ENCODE measurements around the gene PSEN1. TPM values are rescaled to one million over a fixed set of nuclear protein-coding genes. Genes with fewer than 3 reads are reported as not detected.

PSEN1 gene
- total RNA-seq, 1 experiment from 2014 or later: 39.3 TPM

DNA sequence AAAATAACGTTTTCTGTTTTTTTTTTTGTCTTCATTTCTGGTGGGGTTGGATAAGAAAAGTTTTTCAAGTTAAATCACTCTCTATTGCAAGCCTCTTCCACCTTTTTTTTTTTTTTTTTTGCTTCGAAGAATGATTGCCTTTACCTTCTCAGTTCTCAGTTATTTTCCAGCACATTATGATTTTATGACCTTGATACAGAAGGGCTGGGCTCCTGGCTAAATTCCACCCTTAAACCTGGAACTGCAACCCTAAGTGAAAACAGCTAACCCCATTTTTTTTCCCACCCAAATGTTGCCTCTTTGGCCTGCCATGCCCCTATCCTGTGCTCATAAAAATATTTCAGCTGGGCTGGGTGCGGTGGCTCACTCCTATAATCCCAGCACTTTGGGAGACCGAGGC is 31.4 kb downstream of the PSEN1 start:
- Histone ChIP-seq H3K4me1 (ENCODE audit: control insufficient read depth, insufficient read depth, low read length) (no peaks in the 10 kb centered on the region), H3K36me3 (ENCODE audit: control insufficient read depth, insufficient read depth, low read length) (peaks cover 3% of the 10 kb centered on the region; the same call in 1 of the 2 replicates), H3K4me3 (ENCODE audit: low read depth in 2 of 2, low read length in 2 of 2) (no peak overlapping the region), H3K9me3 (ENCODE audit: control insufficient read depth, insufficient read depth, low read depth, low read length) (no peaks in the 10 kb centered on the region), H3K27me3 (ENCODE audit: control insufficient read depth, insufficient read depth, low read length) (no peaks in the 10 kb centered on the region), H3K27ac (ENCODE audit: low read length) (no peak overlapping the region)
- ATAC-seq (no peak), DNase-seq (ENCODE audit: low read depth, low spot score) (no peak)
- intact Hi-C loops (cut with micrococcal nuclease; ENCODE audit: unreplicated experiment) (no loop called here), in situ Hi-C loops (cut with HindIII; ENCODE audit: low pct_unique_long_range_greater_than_20kb, low sequenced_read_pairs) (no loop called here)
- CTCF ChIA-PET: no interaction called here
- BruUV-seq (replicated peaks): no TSS peak
- POLR2A ChIA-PET: no interaction called here
- TF ChIP-seq TCF7L2 (IDR thresholded peaks at IDR 0.05; ENCODE audit: low read depth, low read length) (no peak), POLR2AphosphoS5 (IDR thresholded peaks at IDR 0.05; ENCODE audit: low read depth, low read length) (no peak)
- TF ChIP-seq, protein P1, sequence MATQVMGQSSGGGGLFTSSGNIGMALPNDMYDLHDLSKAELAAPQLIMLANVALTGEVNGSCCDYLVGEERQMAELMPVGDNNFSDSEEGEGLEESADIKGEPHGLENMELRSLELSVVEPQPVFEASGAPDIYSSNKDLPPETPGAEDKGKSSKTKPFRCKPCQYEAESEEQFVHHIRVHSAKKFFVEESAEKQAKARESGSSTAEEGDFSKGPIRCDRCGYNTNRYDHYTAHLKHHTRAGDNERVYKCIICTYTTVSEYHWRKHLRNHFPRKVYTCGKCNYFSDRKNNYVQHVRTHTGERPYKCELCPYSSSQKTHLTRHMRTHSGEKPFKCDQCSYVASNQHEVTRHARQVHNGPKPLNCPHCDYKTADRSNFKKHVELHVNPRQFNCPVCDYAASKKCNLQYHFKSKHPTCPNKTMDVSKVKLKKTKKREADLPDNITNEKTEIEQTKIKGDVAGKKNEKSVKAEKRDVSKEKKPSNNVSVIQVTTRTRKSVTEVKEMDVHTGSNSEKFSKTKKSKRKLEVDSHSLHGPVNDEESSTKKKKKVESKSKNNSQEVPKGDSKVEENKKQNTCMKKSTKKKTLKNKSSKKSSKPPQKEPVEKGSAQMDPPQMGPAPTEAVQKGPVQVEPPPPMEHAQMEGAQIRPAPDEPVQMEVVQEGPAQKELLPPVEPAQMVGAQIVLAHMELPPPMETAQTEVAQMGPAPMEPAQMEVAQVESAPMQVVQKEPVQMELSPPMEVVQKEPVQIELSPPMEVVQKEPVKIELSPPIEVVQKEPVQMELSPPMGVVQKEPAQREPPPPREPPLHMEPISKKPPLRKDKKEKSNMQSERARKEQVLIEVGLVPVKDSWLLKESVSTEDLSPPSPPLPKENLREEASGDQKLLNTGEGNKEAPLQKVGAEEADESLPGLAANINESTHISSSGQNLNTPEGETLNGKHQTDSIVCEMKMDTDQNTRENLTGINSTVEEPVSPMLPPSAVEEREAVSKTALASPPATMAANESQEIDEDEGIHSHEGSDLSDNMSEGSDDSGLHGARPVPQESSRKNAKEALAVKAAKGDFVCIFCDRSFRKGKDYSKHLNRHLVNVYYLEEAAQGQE (IDR thresholded peaks at IDR 0.05; ENCODE audit: insufficient read depth in 1 of 2, low read depth in 2 of 2, low read length in 1 of 2): no peak

DNA sequence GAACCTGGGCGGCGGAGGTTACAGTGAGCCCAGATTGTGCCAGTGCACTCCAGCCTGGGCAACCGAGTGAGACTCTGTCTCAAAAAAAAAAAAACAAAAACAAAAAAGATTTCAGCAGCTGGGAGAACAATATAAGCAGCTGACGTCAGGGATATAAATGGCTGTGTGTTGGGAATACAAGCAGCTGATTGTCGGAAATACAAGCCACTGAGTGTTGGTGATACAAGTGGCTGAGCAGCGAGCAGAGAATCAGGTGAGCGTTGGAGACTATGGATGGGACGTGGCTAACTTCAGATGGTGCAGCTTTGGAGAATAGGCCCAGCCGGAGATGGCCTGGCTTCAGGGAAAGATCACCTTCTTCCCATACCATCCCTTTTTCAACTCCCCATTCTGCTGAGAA is 32.0 kb downstream of the PSEN1 start:
- Histone ChIP-seq H3K36me3 (ENCODE audit: control insufficient read depth, insufficient read depth, low read length) (peaks cover 3% of the 10 kb centered on the region; the same call in 1 of the 2 replicates), H3K4me1 (ENCODE audit: control insufficient read depth, insufficient read depth, low read length) (no peaks in the 10 kb centered on the region), H3K4me3 (ENCODE audit: low read depth in 2 of 2, low read length in 2 of 2) (no peak overlapping the region), H3K27me3 (ENCODE audit: control insufficient read depth, insufficient read depth, low read length) (no peaks in the 10 kb centered on the region), H3K27ac (ENCODE audit: low read length) (no peak overlapping the region), H3K9me3 (ENCODE audit: control insufficient read depth, insufficient read depth, low read depth, low read length) (no peaks in the 10 kb centered on the region)
- DNase-seq (ENCODE audit: low read depth, low spot score): no peak
- intact Hi-C loops (cut with micrococcal nuclease; ENCODE audit: unreplicated experiment) (no loop called here), in situ Hi-C loops (cut with HindIII; ENCODE audit: low pct_unique_long_range_greater_than_20kb, low sequenced_read_pairs) (no loop called here)
- ChIA-PET POLR2A (no interaction called here), CTCF (no interaction called here)
- TF ChIP-seq, protein P2, sequence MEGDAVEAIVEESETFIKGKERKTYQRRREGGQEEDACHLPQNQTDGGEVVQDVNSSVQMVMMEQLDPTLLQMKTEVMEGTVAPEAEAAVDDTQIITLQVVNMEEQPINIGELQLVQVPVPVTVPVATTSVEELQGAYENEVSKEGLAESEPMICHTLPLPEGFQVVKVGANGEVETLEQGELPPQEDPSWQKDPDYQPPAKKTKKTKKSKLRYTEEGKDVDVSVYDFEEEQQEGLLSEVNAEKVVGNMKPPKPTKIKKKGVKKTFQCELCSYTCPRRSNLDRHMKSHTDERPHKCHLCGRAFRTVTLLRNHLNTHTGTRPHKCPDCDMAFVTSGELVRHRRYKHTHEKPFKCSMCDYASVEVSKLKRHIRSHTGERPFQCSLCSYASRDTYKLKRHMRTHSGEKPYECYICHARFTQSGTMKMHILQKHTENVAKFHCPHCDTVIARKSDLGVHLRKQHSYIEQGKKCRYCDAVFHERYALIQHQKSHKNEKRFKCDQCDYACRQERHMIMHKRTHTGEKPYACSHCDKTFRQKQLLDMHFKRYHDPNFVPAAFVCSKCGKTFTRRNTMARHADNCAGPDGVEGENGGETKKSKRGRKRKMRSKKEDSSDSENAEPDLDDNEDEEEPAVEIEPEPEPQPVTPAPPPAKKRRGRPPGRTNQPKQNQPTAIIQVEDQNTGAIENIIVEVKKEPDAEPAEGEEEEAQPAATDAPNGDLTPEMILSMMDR (IDR thresholded peaks at IDR 0.05): no peak
- TF ChIP-seq, protein P1 (IDR thresholded peaks at IDR 0.05; ENCODE audit: insufficient read depth in 1 of 2, low read depth in 2 of 2, low read length in 1 of 2): no peak
- TF ChIP-seq SIN3A (IDR thresholded peaks at IDR 0.05; ENCODE audit: borderline replicate concordance, insufficient read depth, low read depth, low read length) (no peak), POLR2AphosphoS5 (IDR thresholded peaks at IDR 0.05; ENCODE audit: low read depth, low read length) (no peak)
- no TSS peak for BruUV-seq (replicated peaks)
- ATAC-seq: no peak

Data from Panc1 (cell line).